K562 (cell line): ENCODE results near the gene SLC9A2. TPM values are rescaled to one million over a fixed set of nuclear protein-coding genes. Genes with fewer than 3 reads are reported as not detected.

Experiments used
- CBFA2T2 ChIP-seq: fragments of 450-650 bp; conservative IDR thresholded peaks from 2 replicates; pipeline ENCODE4 v1.6.1; 2017; ENCODE audit warnings: mild to moderate bottlenecking
- CBX8 ChIP-seq: fragments of 200-600 bp; sonication (generic); IDR thresholded peaks from 2 replicates; pipeline ENCODE4 v1.6.1; 2012; ENCODE audit warnings: borderline replicate concordance, mixed run types, low read depth, mild to moderate bottlenecking, moderate library complexity, mixed read lengths, low read length, control low read depth, inconsistent platforms; ENCODE audit not compliant: poor library complexity, severe bottlenecking; ENCODE audit errors: extremely low read depth
- FOXJ2 ChIP-seq: fragments of 200-800 bp; sonication (Bioruptor generic); IDR thresholded peaks from 2 replicates; pipeline ENCODE4 v1.6.1; 2016; ENCODE audit warnings: missing genetic modification characterization, missing compliant biosample characterization
- HMG20B ChIP-seq: fragments of 250-450 bp; sonication (Bioruptor Pico); IDR thresholded peaks from 2 replicates; pipeline ENCODE4 v1.5.0; 2021; ENCODE audit warnings: mild to moderate bottlenecking
- MNT ChIP-seq, 2 experiments: fragments of 450-650 bp; conservative IDR thresholded peaks; 2 replicates each; pipeline ENCODE4 v1.6.1; 2017; ENCODE audit warnings: mild to moderate bottlenecking in 2 of 2, moderate library complexity in 2 of 2
- PHF21A ChIP-seq: fragments of 450-650 bp; IDR thresholded peaks from 2 replicates; pipeline ENCODE4 v1.6.1; 2017; ENCODE audit warnings: low read depth, borderline replicate concordance
- RBFOX2 ChIP-seq: fragments of 200-400 bp; formaldehyde crosslinking; IDR thresholded peaks from 2 replicates; pipeline ENCODE4 v1.6.1; 2017; ENCODE audit warnings: low read depth, mild to moderate bottlenecking, low read length, moderate library complexity
- RBM14 ChIP-seq: fragments of 200-400 bp; formaldehyde crosslinking; IDR thresholded peaks from 2 replicates; pipeline ENCODE4 v1.6.1; 2018; ENCODE audit warnings: low read depth, mild to moderate bottlenecking, low read length, moderate library complexity, borderline replicate concordance; ENCODE audit not compliant: insufficient read depth
- SMARCA4 ChIP-seq: fragments of 450-650 bp; IDR thresholded peaks from 2 replicates; pipeline ENCODE4 v1.6.1; 2016
- TAF9B ChIP-seq: fragments of 450-650 bp; IDR thresholded peaks from 2 replicates; pipeline ENCODE4 v1.6.1; 2018; ENCODE audit warnings: mild to moderate bottlenecking; ENCODE audit not compliant: partially characterized antibody
- TAL1 ChIP-seq: fragments of 450-650 bp; IDR thresholded peaks from 2 replicates; pipeline ENCODE4 v1.6.1; 2016; ENCODE audit warnings: mild to moderate bottlenecking
- TGIF2 ChIP-seq: sonication (generic); formaldehyde crosslinking; IDR thresholded peaks from 2 replicates; pipeline ENCODE4 v1.8.1; 2022; ENCODE audit warnings: mild to moderate bottlenecking, missing genetic modification reagents, moderate library complexity
- TSHZ1 ChIP-seq: fragments of 250-450 bp; sonication (Bioruptor Pico); IDR thresholded peaks from 2 replicates; pipeline ENCODE4 v1.4.0; 2020; ENCODE audit warnings: mild to moderate bottlenecking, moderate library complexity
- ZBTB11 ChIP-seq, 3 experiments: fragments of 200-800 bp in 1 of 3; fragments of 250-450 bp in 1 of 3; fragments of 450-650 bp in 1 of 3; sonication (Bioruptor Pico) in 1 of 3; sonication (Bioruptor generic) in 1 of 3; formaldehyde crosslinking in 1 of 3; IDR thresholded peaks; 2 replicates each; pipeline versions ENCODE4 v1.6.1 to v1.8.0; 2016 to 2022; ENCODE audit warnings: mild to moderate bottlenecking in 2 of 3, missing genetic modification characterization in 2 of 3, missing compliant biosample characterization in 1 of 3, moderate library complexity in 1 of 3
- ZNF263 ChIP-seq: sonication (generic); formaldehyde crosslinking; IDR thresholded peaks from 2 replicates; pipeline ENCODE4 v1.8.0; 2022; ENCODE audit warnings: mild to moderate bottlenecking, missing genetic modification reagents, borderline replicate concordance
- ZNF586 ChIP-seq: fragments of 450-650 bp; formaldehyde crosslinking; conservative IDR thresholded peaks from 2 replicates; pipeline ENCODE4 v1.4.0; 2020; ENCODE audit warnings: mild to moderate bottlenecking, moderate library complexity
- polyA plus RNA-seq, 8 experiments: library from polyadenylated mRNA; depleted of rRNA in 4 of 8; stranded (reverse) in 5 of 8; unstranded in 3 of 8; fragments of >200 nt; fragmentation: Nextera tagmentation in 2 of 8; fragmentation: Illumina TruSeq in 1 of 8; extraction: Ambion mirVana in 2 of 8; extraction: Trizol in 1 of 8; gene quantifications; 2 replicates each; pipeline versions ENCODE4 v1.2.1 to v1.2.3, GENCODE V29; 2011 to 2014; ENCODE audit warnings: inconsistent platforms in 1 of 8, missing spikeins in 1 of 8
- total RNA-seq, 7 experiments: library from RNA; depleted of rRNA in 6 of 7; stranded (reverse); fragments of >200 nt in 6 of 7; fragmentation: Illumina TruSeq in 2 of 7; extraction: Trizol in 2 of 7; gene quantifications; 2 replicates each; pipeline versions ENCODE4 v1.2.1 to v1.2.3, GENCODE V29; 2011 to 2021; ENCODE audit warnings: low replicate concordance in 1 of 7

SLC9A2 gene
- total and polyA plus RNA-seq, 9 of the 15 experiments (the other 6 are each of a cell fraction or from before 2014, with no cell fraction given), result 0.45 to 3.3 (median 1.6) TPM

- TF ChIP-seq ZBTB11 (CRISPR knock-in tag; IDR thresholded peaks at IDR 0.05) (peak in 1 of 3 experiments; percentile 69; a peak in 3 of 6 replicates), HMG20B (CRISPR knock-in tag) (no peak), TSHZ1 (CRISPR knock-in tag) (no peak), CBFA2T2 (no peak), MNT (conservative IDR thresholded peaks at IDR 0.05) (peak in 1 of 2 experiments; percentile 63; a peak in 1 of 4 replicates), RBFOX2 (peak; percentile 85), ZNF586 (CRISPR knock-in tag) (no peak), RBM14 (no peak), ZNF263 (CRISPR knock-in tag) (no peak), SMARCA4 (no peak), TAF9B (no peak), FOXJ2 (no peak), PHF21A (no peak), CBX8 (no peak), TAL1 (no peak), TGIF2 (CRISPR knock-in tag) (no peak)
Measured at GRCh38 chr2:102736410-102737409, 117.4 kb downstream of the SLC9A2 start (continued).
